K562 (cell line): Measurements from ENCODE around the gene ERF. TPM values are rescaled to one million over a fixed set of nuclear protein-coding genes. Genes with fewer than 3 reads are reported as not detected.
A peak's percentile ranks its signal among the peaks of the same experiment; 100 is the strongest.

Experiments
- CBX5 ChIP-seq: IDR thresholded peaks from 2 replicates; pipeline ENCODE4 v1.6.1; 2014; ENCODE audit warnings: low read depth, borderline replicate concordance
- DLX4 ChIP-seq: fragments of 250-450 bp; sonication (Bioruptor Pico); IDR thresholded peaks from 2 replicates; pipeline ENCODE4 v1.6.1; 2021; ENCODE audit warnings: mild to moderate bottlenecking
- FOXO4 ChIP-seq: fragments of 450-650 bp; formaldehyde crosslinking; IDR thresholded peaks from 2 replicates; pipeline ENCODE4 v1.4.0; 2020; ENCODE audit warnings: mild to moderate bottlenecking, moderate library complexity
- GTF2A2 ChIP-seq: IDR thresholded peaks from 2 replicates; pipeline ENCODE4 v1.6.1; 2016; ENCODE audit warnings: mild to moderate bottlenecking, missing genetic modification characterization, missing compliant biosample characterization
- HDAC1 ChIP-seq, 2 experiments: fragments of 450-650 bp; IDR thresholded peaks; 2 replicates each; pipeline ENCODE4 v1.6.1; 2016 to 2017; ENCODE audit warnings: inconsistent platforms in 1 of 2, mild to moderate bottlenecking in 1 of 2, moderate library complexity in 1 of 2
- HMGN3 ChIP-seq: IDR thresholded peaks from 2 replicates; pipeline ENCODE4 v1.6.1; 2011; ENCODE audit warnings: borderline replicate concordance, low read depth, mild to moderate bottlenecking, mixed read lengths, low read length; ENCODE audit not compliant: insufficient read length; ENCODE audit errors: extremely low read depth
- L3MBTL2 ChIP-seq: fragments of 450-650 bp; IDR thresholded peaks from 2 replicates; pipeline ENCODE4 v1.6.1; 2016; ENCODE audit warnings: mild to moderate bottlenecking, moderate library complexity
- NFE2 ChIP-seq: IDR thresholded peaks from 2 replicates; pipeline ENCODE4 v1.6.1; 2014; ENCODE audit warnings: antibody characterized with exemption, low read depth
- POU5F1 ChIP-seq: fragments of 150-350 bp; IDR thresholded peaks from 2 replicates; pipeline ENCODE4 v1.6.1; 2014; ENCODE audit warnings: borderline replicate concordance, low read length, low read depth, mild to moderate bottlenecking; ENCODE audit not compliant: partially characterized antibody
- RBM15 ChIP-seq: fragments of 200-400 bp; formaldehyde crosslinking; IDR thresholded peaks from 2 replicates; pipeline ENCODE4 v1.6.1; 2018; ENCODE audit warnings: mild to moderate bottlenecking, low read length, moderate library complexity; ENCODE audit not compliant: insufficient read depth
- RBM39 ChIP-seq: fragments of 200-400 bp; formaldehyde crosslinking; optimal IDR thresholded peaks from 2 replicates; pipeline ENCODE3; 2018; ENCODE audit warnings: low read depth, low read length
- RFX1 ChIP-seq: fragments of 450-650 bp; IDR thresholded peaks from 2 replicates; pipeline ENCODE4 v1.6.1; 2016; ENCODE audit warnings: mild to moderate bottlenecking, moderate library complexity
- TARDBP ChIP-seq: fragments of 450-650 bp; IDR thresholded peaks from 2 replicates; pipeline ENCODE4 v1.6.1; 2016
- TCF15 ChIP-seq: fragments of 250-450 bp; sonication (Bioruptor Pico); IDR thresholded peaks from 2 replicates; pipeline ENCODE4 v1.8.0; 2022; ENCODE audit warnings: moderate library complexity, mild to moderate bottlenecking, inconsistent platforms
- WHSC1 ChIP-seq: IDR thresholded peaks from one replicate; pipeline ENCODE4 v1.6.1; 2012; ENCODE audit warnings: low read length, control low read depth, inconsistent platforms
- ZFPM2 ChIP-seq: fragments of 250-450 bp; sonication (Bioruptor Pico); IDR thresholded peaks from 2 replicates; pipeline ENCODE4 v1.5.1; 2022; ENCODE audit warnings: mild to moderate bottlenecking
- ZNF140 ChIP-seq: fragments of 250-450 bp; sonication (Bioruptor Pico); IDR thresholded peaks from 2 replicates; pipeline ENCODE4 v1.8.0; 2021; ENCODE audit warnings: moderate library complexity, mild to moderate bottlenecking, inconsistent platforms
- ZNF174 ChIP-seq: fragments of 250-450 bp; sonication (Bioruptor Pico); IDR thresholded peaks from 2 replicates; pipeline ENCODE4 v1.4.0; 2020; ENCODE audit warnings: mild to moderate bottlenecking
- ZNF217 ChIP-seq: sonication (generic); formaldehyde crosslinking; IDR thresholded peaks from 2 replicates; pipeline ENCODE4 v1.8.0; 2022; ENCODE audit warnings: mild to moderate bottlenecking, missing genetic modification reagents
- ZNF354B ChIP-seq: fragments of 250-450 bp; sonication (Bioruptor Pico); IDR thresholded peaks from 2 replicates; pipeline ENCODE4 v1.4.0; 2020
- ZNF41 ChIP-seq: fragments of 250-450 bp; sonication (Bioruptor Pico); conservative IDR thresholded peaks from 2 replicates; pipeline ENCODE4 v1.4.0; 2020; ENCODE audit warnings: mild to moderate bottlenecking
- ZNF583 ChIP-seq: fragments of 250-450 bp; sonication (Bioruptor Pico); IDR thresholded peaks from 2 replicates; pipeline ENCODE4 v1.4.0; 2020
- ZNF707 ChIP-seq: fragments of 250-450 bp; sonication (Bioruptor Pico); conservative IDR thresholded peaks from 2 replicates; pipeline ENCODE4 v1.8.0; 2022; ENCODE audit warnings: inconsistent platforms, mild to moderate bottlenecking, moderate library complexity
- polyA plus RNA-seq, 8 experiments: library from polyadenylated mRNA; depleted of rRNA in 4 of 8; stranded (reverse) in 5 of 8; unstranded in 3 of 8; fragments of >200 nt; fragmentation: Nextera tagmentation in 2 of 8; fragmentation: Illumina TruSeq in 1 of 8; extraction: Ambion mirVana in 2 of 8; extraction: Trizol in 1 of 8; gene quantifications; 2 replicates each; pipeline versions ENCODE4 v1.2.1 to v1.2.3, GENCODE V29; 2011 to 2014; ENCODE audit warnings: inconsistent platforms in 1 of 8, missing spikeins in 1 of 8
- total RNA-seq, 7 experiments: library from RNA; depleted of rRNA in 6 of 7; stranded (reverse); fragments of >200 nt in 6 of 7; fragmentation: Illumina TruSeq in 2 of 7; extraction: Trizol in 2 of 7; gene quantifications; 2 replicates each; pipeline versions ENCODE4 v1.2.1 to v1.2.3, GENCODE V29; 2011 to 2021; ENCODE audit warnings: low replicate concordance in 1 of 7
- TF ChIP-seq, protein P1 (sequence below): sonication (generic); formaldehyde crosslinking; IDR thresholded peaks from 2 replicates; pipeline ENCODE4 v1.9.0; 2022; ENCODE audit warnings: mild to moderate bottlenecking, missing genetic modification reagents
- TF ChIP-seq, protein P2 (sequence below): sonication (generic); formaldehyde crosslinking; IDR thresholded peaks from 2 replicates; pipeline ENCODE4 v1.8.0; 2022; ENCODE audit warnings: missing genetic modification reagents, mild to moderate bottlenecking, moderate library complexity, borderline replicate concordance
- TF ChIP-seq, protein P3 (sequence below): sonication (generic); formaldehyde crosslinking; IDR thresholded peaks from 2 replicates; pipeline ENCODE4 v1.8.0; 2022; ENCODE audit warnings: missing genetic modification reagents, mild to moderate bottlenecking, borderline replicate concordance

Gene ERF
- total and polyA plus RNA-seq, 9 of the 15 experiments (the other 6 are each of a cell fraction or from before 2014, with no cell fraction given) = 0.03 to 75.4 (median 27.0) TPM

DNA sequence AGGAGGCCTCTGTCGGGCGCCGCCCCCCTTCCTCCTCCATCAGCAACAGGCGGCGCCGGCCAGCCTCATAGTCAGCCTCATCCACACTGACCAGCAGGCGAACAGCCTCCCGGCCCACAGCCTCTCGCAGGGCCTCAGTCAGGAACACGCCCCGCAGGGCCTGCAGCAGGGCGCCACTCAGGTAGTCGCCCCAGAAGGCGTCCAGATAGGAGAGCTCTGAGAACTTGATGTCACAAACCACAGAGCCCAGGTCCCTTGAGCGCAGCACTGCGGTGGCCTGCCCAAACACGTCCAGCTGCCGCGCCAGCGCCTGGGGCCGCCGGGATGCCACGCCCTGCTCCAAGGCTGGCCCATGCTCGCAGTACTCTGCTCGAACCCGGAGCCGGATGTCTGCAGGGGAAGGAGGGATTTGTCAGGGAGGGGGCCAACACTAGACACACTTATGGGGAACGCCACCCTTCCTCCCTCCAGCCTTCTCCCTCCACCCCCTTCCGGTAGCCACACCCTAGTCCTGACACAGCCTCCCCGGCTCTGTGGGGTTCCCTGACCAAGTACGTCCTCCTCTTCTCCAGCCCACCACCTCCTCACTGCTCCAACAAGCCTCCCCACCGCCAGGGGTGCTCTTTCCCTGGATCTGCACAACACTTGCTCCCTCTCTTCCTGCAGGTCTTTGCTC is 55.4 kb downstream of the ERF start (continued):
- TF ChIP-seq, protein P1, sequence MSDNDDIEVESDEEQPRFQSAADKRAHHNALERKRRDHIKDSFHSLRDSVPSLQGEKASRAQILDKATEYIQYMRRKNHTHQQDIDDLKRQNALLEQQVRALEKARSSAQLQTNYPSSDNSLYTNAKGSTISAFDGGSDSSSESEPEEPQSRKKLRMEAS = peak; percentile 53; the same call in 1 of the 2 replicates
- TF ChIP-seq WHSC1 (no peak), TARDBP (peak; percentile 63; the same call in 1 of the 2 replicates), HDAC1 (IDR thresholded peaks at IDR 0.05) (peak in 1 of 2 experiments; percentile 85; a peak in 2 of 4 replicates), ZNF583 (CRISPR knock-in tag) (no peak), ZNF174 (CRISPR knock-in tag) (no peak), ZNF707 (CRISPR knock-in tag) (no peak), ZNF217 (no peak), POU5F1 (no peak), ZNF140 (no peak), CBX5 (0 out of 2 replicates have a peak, but pooled peaks have one; percentile 10), RFX1 (no peak), L3MBTL2 (peak; percentile 29; the same call in 1 of the 2 replicates), FOXO4 (CRISPR knock-in tag) (no peak), GTF2A2 (tag) (no peak), RBM39 (no peak), NFE2 (no peak), RBM15 (no peak), DLX4 (CRISPR knock-in tag) (no peak), TCF15 (CRISPR knock-in tag) (no peak), HMGN3 (peak; percentile 17), ZFPM2 (CRISPR knock-in tag) (no peak), ZNF41 (CRISPR knock-in tag) (no peak), ZNF354B (CRISPR knock-in tag) (no peak)
- TF ChIP-seq, protein P2, sequence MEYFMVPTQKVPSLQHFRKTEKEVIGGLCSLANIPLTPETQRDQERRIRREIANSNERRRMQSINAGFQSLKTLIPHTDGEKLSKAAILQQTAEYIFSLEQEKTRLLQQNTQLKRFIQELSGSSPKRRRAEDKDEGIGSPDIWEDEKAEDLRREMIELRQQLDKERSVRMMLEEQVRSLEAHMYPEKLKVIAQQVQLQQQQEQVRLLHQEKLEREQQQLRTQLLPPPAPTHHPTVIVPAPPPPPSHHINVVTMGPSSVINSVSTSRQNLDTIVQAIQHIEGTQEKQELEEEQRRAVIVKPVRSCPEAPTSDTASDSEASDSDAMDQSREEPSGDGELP = peak; percentile 91
- TF ChIP-seq, protein P3, sequence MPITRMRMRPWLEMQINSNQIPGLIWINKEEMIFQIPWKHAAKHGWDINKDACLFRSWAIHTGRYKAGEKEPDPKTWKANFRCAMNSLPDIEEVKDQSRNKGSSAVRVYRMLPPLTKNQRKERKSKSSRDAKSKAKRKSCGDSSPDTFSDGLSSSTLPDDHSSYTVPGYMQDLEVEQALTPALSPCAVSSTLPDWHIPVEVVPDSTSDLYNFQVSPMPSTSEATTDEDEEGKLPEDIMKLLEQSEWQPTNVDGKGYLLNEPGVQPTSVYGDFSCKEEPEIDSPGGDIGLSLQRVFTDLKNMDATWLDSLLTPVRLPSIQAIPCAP (CRISPR knock-in tag) = no peak
